GM18858 (cell line): ENCODE results near the gene VWF.

Experiments
- ATAC-seq: cut with Tn5 transposase; IDR thresholded peaks from one replicate; pipeline ENCODE4 v1.9.1; 2021; ENCODE audit not compliant: unreplicated experiment

Gene VWF

GRCh38 chr12:6062757-6063735 lies 61.4 kb downstream of the VWF start:
- no peak for ATAC-seq

DNA sequence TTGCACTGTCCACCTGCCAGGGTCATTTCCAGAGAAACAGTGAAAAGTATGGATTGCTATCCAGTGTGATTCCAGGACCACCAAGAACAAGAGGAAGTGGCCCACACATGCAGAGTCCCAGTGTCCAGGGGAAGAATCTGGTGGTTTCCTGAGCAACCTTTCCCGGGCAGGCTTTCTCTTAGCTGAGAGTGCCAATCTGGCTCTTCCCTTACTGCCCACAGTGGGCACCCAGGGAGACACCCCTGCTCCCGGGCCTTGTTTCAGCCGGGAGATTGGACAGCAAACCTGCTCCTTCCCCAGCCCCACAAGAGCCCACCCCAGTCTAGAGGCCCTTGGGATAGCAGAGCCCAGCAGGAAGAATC lies 62.1 kb downstream of the VWF start:
- ATAC-seq: no peak

DNA sequence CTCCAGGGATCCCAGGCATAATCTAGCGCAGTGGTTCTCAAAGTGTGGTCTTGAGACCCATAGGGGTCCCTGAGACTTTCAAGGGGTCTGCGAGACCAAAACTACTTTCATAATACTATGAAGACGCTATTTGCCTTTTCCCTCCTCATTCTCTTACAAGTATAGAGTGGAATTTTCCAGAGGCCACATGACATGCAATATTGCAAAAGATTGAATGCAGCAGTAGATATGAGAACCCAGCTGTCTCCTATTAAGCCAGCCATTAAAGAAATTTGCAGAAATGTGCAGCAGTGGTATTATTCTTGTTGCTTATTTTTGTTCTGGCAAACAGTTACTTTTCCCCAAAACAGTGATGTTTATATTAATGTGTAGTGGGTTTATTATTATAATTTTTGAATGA lies 62.8 kb downstream of the VWF start:
- ATAC-seq: no peak

- ATAC-seq: no peak
These were observed 64.5 kb downstream of the VWF start for GRCh38 chr12:6059860-6060565.

GRCh38 chr12:6059221-6059620 lies 65.2 kb downstream of the VWF start:
- no peak for ATAC-seq

DNA sequence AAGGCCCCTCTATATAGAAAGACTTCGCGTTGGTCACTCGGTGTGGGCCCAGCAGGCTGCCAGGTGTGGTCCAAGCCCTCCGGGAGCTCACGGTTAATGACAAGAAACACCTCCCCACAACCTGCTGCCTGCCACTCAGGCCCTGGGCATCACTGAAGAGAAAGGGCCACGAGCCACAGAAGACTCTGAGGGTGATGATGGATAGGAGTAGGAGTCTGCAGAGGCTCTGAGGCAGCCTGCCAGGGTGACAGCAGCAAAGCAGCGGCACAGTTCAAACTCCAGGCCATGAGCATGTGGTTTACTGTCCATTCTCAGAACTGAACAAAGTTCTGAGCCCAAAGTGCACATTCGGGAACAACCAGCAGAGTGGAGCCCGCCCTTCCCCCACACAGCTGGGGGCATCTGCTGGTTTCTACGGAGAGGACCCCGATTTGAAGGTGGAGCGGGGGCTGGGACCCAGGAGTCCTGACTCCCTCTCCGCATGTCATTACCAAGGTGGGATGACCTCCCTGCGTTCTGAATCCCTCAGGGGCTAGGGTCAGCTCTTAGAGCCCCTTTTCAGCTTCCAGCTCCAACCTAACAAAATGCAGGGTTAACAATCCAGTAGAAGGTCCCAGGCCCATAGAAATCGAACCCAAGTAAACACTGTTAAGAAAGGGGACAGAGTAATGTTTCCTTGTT lies 65.8 kb downstream of the VWF start:
- ATAC-seq: no peak

GRCh38 chr12:6057700-6058099 lies 66.8 kb downstream of the VWF start:
- ATAC-seq: no peak

DNA sequence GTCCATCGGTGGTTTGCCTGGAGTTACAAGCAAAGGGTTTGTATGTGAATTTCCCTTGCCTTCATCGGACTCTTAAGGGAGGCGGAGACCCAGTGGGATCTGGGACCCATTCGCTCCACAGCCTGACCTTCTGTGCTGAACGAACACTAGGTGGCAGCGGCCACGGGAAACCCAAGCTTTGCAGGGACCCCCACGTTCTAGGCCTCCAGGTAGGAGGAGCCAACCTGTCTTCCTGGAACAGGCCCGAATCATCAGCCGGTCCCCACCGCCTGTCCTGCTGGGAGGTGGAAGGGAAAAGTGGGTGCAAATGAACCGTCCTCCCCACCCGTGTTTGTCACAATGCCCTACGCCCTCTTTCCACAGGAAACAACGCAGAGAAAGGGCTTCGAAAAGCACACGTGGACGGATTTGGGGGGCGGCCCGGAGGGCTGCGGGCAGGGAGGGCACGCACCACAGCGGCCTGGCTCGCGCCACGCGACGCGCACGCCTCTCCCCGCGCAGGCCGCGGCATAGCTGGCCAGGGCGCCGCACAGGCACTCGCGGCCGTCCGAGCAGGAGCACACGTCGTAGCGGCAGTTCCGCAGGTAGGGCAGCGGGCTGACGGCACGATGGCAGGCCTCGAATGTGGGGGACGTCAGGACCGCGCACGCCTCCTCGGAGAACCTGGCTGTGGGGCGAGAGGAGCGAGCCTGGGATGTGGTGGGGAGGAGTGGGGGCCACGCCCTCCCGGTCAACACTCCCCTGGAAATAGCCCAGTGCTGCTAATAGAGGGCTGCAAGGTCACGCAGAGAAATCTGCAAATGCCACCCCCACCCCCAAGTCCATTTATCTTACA lies 67.8 kb downstream of the VWF start:
- no peak for ATAC-seq

- ATAC-seq: no peak
These were observed 70.9 kb downstream of the VWF start for GRCh38 chr12:6053541-6053940.

DNA sequence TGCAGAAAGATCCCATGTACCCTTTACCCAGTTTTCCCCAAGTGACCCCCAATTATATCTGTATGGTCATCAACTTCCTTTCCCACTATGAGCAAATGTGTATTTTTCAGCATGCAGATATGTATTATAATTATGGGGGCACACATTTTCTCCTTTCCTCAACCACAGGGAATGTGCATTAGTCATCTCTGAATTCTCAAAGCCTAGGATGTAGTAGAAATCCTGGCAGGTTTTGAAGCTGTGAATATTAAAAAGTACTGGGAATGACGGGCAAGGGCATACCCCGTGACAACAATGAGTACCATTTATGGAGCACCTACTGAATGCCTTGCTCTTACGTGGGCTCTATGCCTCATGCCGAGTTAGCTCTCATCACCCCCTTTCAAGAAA lies 71.5 kb downstream of the VWF start:
- ATAC-seq: no peak

DNA sequence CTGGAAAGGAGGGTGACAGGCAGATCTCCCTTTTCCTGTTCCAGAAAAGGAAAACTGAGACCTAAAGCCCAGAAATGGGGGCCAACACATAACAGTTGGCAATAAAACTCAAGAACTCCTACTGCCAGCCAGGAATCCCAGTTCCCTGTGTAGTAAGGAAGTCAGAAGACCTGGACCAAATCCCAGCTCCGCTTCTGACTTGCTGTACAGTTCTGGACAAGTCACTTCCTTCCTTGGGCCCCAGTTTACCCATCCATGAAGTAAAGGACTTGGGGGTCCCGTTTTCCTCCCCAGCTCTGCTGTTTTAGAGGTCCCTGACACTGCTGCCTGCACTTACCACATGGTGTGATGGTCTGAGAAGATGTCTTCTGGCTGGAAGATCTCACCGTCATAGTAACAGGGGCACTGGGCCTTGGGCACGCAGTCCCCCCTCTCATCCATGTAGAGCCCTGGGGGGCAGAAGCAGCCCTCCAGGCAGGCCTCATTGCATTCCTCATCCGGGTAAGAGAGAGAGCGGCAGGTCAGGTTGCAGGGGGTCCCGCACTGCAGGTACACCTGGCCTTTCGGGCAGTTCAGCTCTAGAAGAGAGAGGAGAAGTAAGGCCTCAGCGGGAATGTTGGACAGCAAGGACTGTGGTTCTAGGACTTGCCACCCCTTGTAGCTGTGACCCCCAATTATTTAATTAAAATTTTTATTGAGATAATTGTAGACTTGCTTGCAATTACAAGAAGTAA lies 72.1 kb downstream of the VWF start:
- no peak for ATAC-seq

DNA sequence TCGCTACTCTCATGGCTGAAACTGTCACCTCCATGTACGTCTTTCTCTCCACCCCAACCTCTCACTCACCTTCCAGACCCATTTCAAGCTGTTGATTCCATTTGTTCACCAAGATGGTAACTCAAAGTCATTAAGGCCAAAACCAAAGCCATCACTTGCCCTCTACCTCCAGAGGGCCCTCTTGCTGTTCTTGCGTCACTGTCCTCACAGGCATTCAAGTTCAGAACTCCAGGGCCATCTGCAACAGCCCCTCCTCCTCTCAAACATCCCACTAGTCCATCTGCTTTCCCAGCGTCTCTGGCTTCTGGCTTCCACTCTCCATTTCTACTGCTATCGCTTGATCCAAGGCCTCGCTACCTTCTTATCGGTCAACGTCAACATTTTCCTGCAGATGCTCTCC lies 74.5 kb downstream of the VWF start:
- no peak for ATAC-seq

DNA sequence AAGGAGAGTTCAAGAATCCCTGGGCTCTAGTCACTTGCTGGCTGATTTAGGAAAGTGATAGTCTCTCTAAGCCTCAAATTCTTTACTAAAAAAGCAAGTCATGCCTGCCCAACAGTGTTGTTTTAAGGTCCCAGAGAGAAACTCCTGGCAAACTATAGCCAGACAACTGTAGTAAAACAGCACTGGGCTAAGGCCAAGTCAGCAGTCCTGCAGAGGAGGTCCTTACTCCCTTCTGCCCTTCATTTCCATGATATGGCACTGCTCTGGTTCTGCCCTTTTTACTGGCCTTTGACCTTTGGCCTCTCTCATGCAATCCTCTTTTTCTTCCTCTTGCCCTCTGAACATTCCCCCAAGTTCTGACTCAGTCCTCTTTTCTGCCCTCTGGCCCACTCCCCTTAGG lies 74.9 kb downstream of the VWF start:
- no peak for ATAC-seq

- ATAC-seq: no peak
These were observed 76.9 kb downstream of the VWF start for GRCh38 chr12:6047249-6048237.

GRCh38 chr12:6046511-6047180 lies 77.8 kb downstream of the VWF start:
- no peak for ATAC-seq

- no peak for ATAC-seq
These were observed 79.0 kb downstream of the VWF start for GRCh38 chr12:6045438-6045837.

GRCh38 chr12:6044082-6044481 lies 80.4 kb downstream of the VWF start:
- ATAC-seq: no peak

DNA sequence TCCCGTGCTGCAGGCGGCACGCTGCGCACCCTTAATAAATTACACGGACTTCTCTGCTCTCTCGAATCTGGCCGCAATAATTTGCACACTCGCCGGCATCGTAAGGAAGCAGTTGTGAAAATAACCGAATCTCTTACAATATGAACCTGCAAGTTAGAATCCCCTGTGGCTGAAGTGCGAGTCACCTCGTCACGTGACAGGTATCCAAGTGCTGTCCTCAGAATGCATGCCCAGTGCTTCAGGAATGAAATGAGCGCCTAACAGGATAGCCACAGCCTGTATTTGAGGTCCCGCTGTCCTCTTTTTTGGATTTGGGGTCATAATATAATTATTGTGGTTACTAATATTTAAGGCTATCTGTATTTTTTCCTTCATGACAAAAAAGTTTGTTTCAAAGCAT lies 82.0 kb downstream of the VWF start:
- ATAC-seq: no peak
